Testis (tissue), 3 donors: ENCODE data around the gene OPCML. TPM values are rescaled to one million over a fixed set of nuclear protein-coding genes. Genes with fewer than 3 reads are reported as not detected.

Source experiments
- DNase-seq: peaks from one replicate; pipeline ENCODE4 v3.0.0-alpha.2; 2019
- H3K27ac ChIP-seq, 2 donors: fragments of 200-600 bp; sonication (generic); one replicate each; pipeline ENCODE4 v1.5.1; 2019
- H3K27me3 ChIP-seq: fragments of 200-600 bp; sonication (generic); one replicate; pipeline ENCODE4 v1.5.1; 2019
- H3K36me3 ChIP-seq: fragments of 200-600 bp; sonication (generic); one replicate; pipeline ENCODE4 v1.5.1; 2017; ENCODE audit warnings: low read depth; ENCODE audit errors: missing control alignments
- H3K4me1 ChIP-seq: fragments of 200-600 bp; sonication (generic); one replicate; pipeline ENCODE4 v1.5.1; 2019
- H3K4me3 ChIP-seq, 2 donors: fragments of 200-600 bp; sonication (generic); one replicate each; pipeline ENCODE4 v1.5.1; 2017 to 2019
- H3K9me3 ChIP-seq: fragments of 200-600 bp; sonication (generic); one replicate; pipeline ENCODE4 v1.5.1; 2017
- CTCF ChIP-seq, 3 experiments: fragments of 450-650 bp in 2 of 3; fragments of 200-600 bp in 1 of 3; sonication (generic) in 1 of 3; IDR thresholded peaks; one replicate each; pipeline ENCODE4 v1.5.1; 2016 to 2019; ENCODE audit warnings: antibody characterized with exemption in 3 of 3, mild to moderate bottlenecking in 2 of 3, moderate library complexity in 1 of 3
- POLR2A ChIP-seq: fragments of 450-650 bp; IDR thresholded peaks from one replicate; pipeline ENCODE4 v1.6.1; 2017; ENCODE audit warnings: antibody characterized with exemption, mild to moderate bottlenecking, moderate library complexity
- WGBS, 2 donors: methylation state at CpG; one replicate each; pipeline ENCODE4 v1.1.5; 2018; 5-methylcytosine and 5-hydroxymethylcytosine counted together
- intact Hi-C: fragments of 100-400 bp; cut with DNase I; formaldehyde crosslinking; loops from one replicate; pipeline ENCODE4 v1.15.1; 2023; ENCODE audit warnings: low total_unique reads
- polyA plus RNA-seq: library from polyadenylated mRNA; stranded (reverse); fragments of 350-450 nt; fragmentation: Illumina TruSeq; extraction: RNeasy Lipid Tissue Mini Kit (QIAGEN cat#74804); gene quantifications from one replicate; pipeline ENCODE4 v1.2.3, GENCODE V29; 2014; ENCODE audit warnings: low read depth, low replicate concordance; ENCODE audit not compliant: insufficient read depth
- total RNA-seq, 2 donors: library from RNA; depleted of rRNA; stranded (reverse); fragments of >200 nt; gene quantifications; one replicate each; pipeline ENCODE4 v1.2.3, GENCODE V29; 2016

Gene OPCML
- total and polyA plus RNA-seq, 3 donors from 2014 or later = 0.16 to 2.7 (median 0.62) TPM

- 90 to 97% methylated on average over 5 of the region's 5 CpGs for WGBS, 2 donors
- H3K4me3 ChIP-seq = no peak overlapping the region
- TF ChIP-seq CTCF (IDR thresholded peaks at IDR 0.05) (no peak), POLR2A (no peak)
- H3K27ac ChIP-seq = no peak overlapping the region
- intact Hi-C loops = no loop called here
- DNase-seq = no peak
- peaks cover 5% of the 10 kb centered on the region for H3K4me1 ChIP-seq
- no peaks in the 10 kb centered on the region for H3K9me3 ChIP-seq
- H3K36me3 ChIP-seq = no peaks in the 10 kb centered on the region
- no peaks in the 10 kb centered on the region for H3K27me3 ChIP-seq
These were observed 941.3 kb downstream of the OPCML start for GRCh38 chr11:132590986-132591385.

DNA sequence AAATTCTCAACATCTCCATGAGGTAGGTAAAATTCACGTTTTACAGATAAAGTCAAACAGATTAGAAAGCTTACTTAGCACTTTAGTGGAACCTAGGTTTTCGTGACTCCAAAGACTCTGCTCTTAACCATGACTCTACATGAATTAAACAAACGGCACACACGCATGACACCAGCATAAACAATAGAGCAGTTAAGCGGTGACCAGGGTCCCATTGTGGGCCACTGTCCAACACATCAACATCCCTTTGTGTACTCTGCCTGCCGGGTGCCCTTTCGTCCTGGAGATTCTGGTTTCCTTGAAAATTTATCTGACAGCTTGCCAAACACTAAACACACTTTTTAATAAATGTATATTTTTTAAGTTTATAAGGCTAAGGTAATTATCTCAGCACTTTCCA is 941.7 kb downstream of the OPCML start:
- H3K9me3 ChIP-seq = no peaks in the 10 kb centered on the region
- 89 to 90% methylated on average over 7 of the region's 7 CpGs for WGBS, 2 donors
- no peak overlapping the region for H3K27ac ChIP-seq
- no peaks in the 10 kb centered on the region for H3K36me3 ChIP-seq
- no peak for DNase-seq
- H3K4me1 ChIP-seq = peaks cover 5% of the 10 kb centered on the region
- intact Hi-C loops = no loop called here
- TF ChIP-seq POLR2A (no peak), CTCF (IDR thresholded peaks at IDR 0.05) (no peak)
- H3K4me3 ChIP-seq = no peak overlapping the region
- H3K27me3 ChIP-seq = no peaks in the 10 kb centered on the region

DNA sequence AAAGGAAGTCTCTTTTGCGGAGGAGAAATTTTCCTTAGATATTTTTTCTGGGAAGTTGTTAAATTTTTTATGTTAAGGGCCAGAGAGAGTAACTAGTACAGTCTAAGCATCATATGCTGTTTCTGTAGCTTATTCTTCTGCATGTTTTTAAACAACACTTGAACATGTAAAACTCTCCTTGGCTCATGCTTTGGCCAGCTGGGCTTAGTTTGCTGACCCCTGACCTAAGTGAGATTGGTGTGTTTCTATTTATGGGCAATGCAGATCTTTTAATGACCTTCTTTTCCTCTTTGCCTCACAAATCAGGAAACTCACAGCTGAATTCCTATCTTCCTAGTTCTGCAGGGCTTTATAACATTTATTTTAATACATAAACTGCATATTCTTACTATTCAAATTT is 942.5 kb downstream of the OPCML start:
- no peak overlapping the region for H3K4me3 ChIP-seq
- intact Hi-C loops = no loop called here
- H3K36me3 ChIP-seq = no peaks in the 10 kb centered on the region
- H3K4me1 ChIP-seq = peaks cover 5% of the 10 kb centered on the region
- DNase-seq = no peak
- no peaks in the 10 kb centered on the region for H3K27me3 ChIP-seq
- H3K27ac ChIP-seq = no peak overlapping the region
- TF ChIP-seq POLR2A (no peak), CTCF (IDR thresholded peaks at IDR 0.05) (no peak)
- 50 to 52% methylated on average over 1 of the region's 1 CpG for WGBS, 2 donors
- no peaks in the 10 kb centered on the region for H3K9me3 ChIP-seq

DNA sequence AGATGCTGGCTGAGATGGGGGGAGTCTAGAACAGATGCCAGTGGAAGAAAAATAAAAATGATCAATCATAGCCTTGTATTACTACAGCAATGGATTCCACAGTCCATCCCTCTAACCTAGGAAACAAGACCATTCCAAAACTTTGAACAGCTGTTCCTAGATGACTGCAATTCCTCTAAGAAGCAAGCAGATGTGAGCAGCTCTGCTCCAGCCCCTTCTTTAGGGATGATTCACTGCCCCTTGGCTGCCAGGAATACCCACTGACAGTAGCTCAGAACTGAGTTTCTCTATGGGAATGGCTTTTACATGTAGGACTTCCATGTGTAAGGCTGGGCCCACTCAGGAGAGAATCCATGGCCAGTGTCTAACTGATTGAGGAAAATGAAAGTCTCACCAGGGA is 943.9 kb downstream of the OPCML start:
- no peak for DNase-seq
- H3K36me3 ChIP-seq = no peaks in the 10 kb centered on the region
- no peaks in the 10 kb centered on the region for H3K9me3 ChIP-seq
- no peaks in the 10 kb centered on the region for H3K27me3 ChIP-seq
- intact Hi-C loops = no loop called here
- H3K27ac ChIP-seq = no peak overlapping the region
- H3K4me1 ChIP-seq = peaks cover 5% of the 10 kb centered on the region
- TF ChIP-seq CTCF (IDR thresholded peaks at IDR 0.05) (no peak), POLR2A (no peak)
- no peak overlapping the region for H3K4me3 ChIP-seq

DNA sequence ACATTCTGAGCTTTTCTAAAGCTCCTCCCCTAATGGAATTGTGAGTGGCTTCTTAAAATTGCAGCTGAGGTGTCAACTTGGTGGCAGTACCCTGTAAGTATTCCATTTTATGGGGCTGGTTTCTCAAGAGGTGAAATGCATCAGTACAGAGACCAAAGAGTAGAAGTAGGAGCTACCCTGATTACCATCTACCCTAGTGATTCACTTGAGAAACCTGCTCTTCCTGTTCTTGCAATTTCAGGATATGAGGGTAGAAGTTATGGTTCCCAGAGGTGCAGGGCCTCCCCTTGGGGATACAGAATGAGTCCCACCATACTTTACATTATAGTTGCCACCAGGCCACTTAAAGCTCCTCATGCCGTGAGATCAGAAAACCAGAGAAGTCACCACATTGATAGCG is 944.6 kb downstream of the OPCML start:
- 95 to 97% methylated on average over 2 of the region's 2 CpGs for WGBS, 2 donors
- peaks cover 5% of the 10 kb centered on the region for H3K4me1 ChIP-seq
- H3K4me3 ChIP-seq = no peak overlapping the region
- no peaks in the 10 kb centered on the region for H3K27me3 ChIP-seq
- no peak for DNase-seq
- no peaks in the 10 kb centered on the region for H3K9me3 ChIP-seq
- no peaks in the 10 kb centered on the region for H3K36me3 ChIP-seq
- no peak overlapping the region for H3K27ac ChIP-seq
- intact Hi-C loops = no loop called here
- TF ChIP-seq CTCF (IDR thresholded peaks at IDR 0.05) (no peak), POLR2A (no peak)
